Measurements from ENCODE around the gene PAK4. TPM values are rescaled to one million over a fixed set of nuclear protein-coding genes. Genes with fewer than 3 reads are reported as not detected.
A peak's percentile ranks its signal among the peaks of the same experiment; 100 is the strongest.

The PAK4 gene
- total RNA-seq, 1 experiment from 2014 or later = 12.8 TPM

GRCh38 chr19:39126312-39127187, 964 bp downstream of the PAK4 start:
- peak; percentile 30 for DNase-seq (ENCODE audit: low spot score)
- in situ Hi-C loops (cut with HindIII; ENCODE audit: low sequenced_read_pairs) = no loop called here

- in situ Hi-C loops (cut with HindIII; ENCODE audit: low sequenced_read_pairs) = no loop called here
- DNase-seq (ENCODE audit: low spot score) = peak; percentile 87
Measured at GRCh38 chr19:39127812-39128515, 2.4 kb downstream of the PAK4 start.

GRCh38 chr19:39128516-39129079, 3.0 kb downstream of the PAK4 start:
- in situ Hi-C loops (cut with HindIII; ENCODE audit: low sequenced_read_pairs) = no loop called here
- no peak for DNase-seq (ENCODE audit: low spot score)

- in situ Hi-C loops (cut with HindIII; ENCODE audit: low sequenced_read_pairs) = no loop called here
Measured at GRCh38 chr19:39129116-39129515, 3.5 kb downstream of the PAK4 start.

GRCh38 chr19:39130337-39131254, 5.0 kb downstream of the PAK4 start:
- no peak for DNase-seq (ENCODE audit: low spot score)
- in situ Hi-C loops (cut with HindIII; ENCODE audit: low sequenced_read_pairs) = no loop called here

More at GRCh38 chr19:39129116-39129515, 3.5 kb downstream of the PAK4 start:
- DNase-seq (ENCODE audit: low spot score) = no peak

GRCh38 chr19:39131255-39131755, 5.7 kb downstream of the PAK4 start:
- in situ Hi-C loops (cut with HindIII; ENCODE audit: low sequenced_read_pairs) = no loop called here
- DNase-seq (ENCODE audit: low spot score) = no peak

- DNase-seq (ENCODE audit: low spot score) = no peak
- in situ Hi-C loops (cut with HindIII; ENCODE audit: low sequenced_read_pairs) = no loop called here
Measured at GRCh38 chr19:39132344-39132969, 6.9 kb downstream of the PAK4 start.

- DNase-seq (ENCODE audit: low spot score) = no peak
- in situ Hi-C loops (cut with HindIII; ENCODE audit: low sequenced_read_pairs) = no loop called here
Measured at GRCh38 chr19:39133431-39134270, 8.1 kb downstream of the PAK4 start.

GRCh38 chr19:39135701-39136100, 10.1 kb downstream of the PAK4 start:
- in situ Hi-C loops (cut with HindIII; ENCODE audit: low sequenced_read_pairs) = no loop called here
- DNase-seq (ENCODE audit: low spot score) = no peak

GRCh38 chr19:39136225-39136940, 10.8 kb downstream of the PAK4 start:
- in situ Hi-C loops (cut with HindIII; ENCODE audit: low sequenced_read_pairs) = no loop called here
- DNase-seq (ENCODE audit: low spot score) = no peak

GRCh38 chr19:39137131-39137530, 11.5 kb downstream of the PAK4 start:
- in situ Hi-C loops (cut with HindIII; ENCODE audit: low sequenced_read_pairs) = no loop called here

GRCh38 chr19:39138221-39139211, 12.9 kb downstream of the PAK4 start:
- in situ Hi-C loops (cut with HindIII; ENCODE audit: low sequenced_read_pairs) = no loop called here
- DNase-seq (ENCODE audit: low spot score) = no peak

More at GRCh38 chr19:39137131-39137530, 11.5 kb downstream of the PAK4 start:
- no peak for DNase-seq (ENCODE audit: low spot score)

GRCh38 chr19:39139305-39139874, 13.8 kb downstream of the PAK4 start:
- DNase-seq (ENCODE audit: low spot score) = no peak

GRCh38 chr19:39139971-39140453, 14.4 kb downstream of the PAK4 start:
- in situ Hi-C loops (cut with HindIII; ENCODE audit: low sequenced_read_pairs) = no loop called here
- no peak for DNase-seq (ENCODE audit: low spot score)

More at GRCh38 chr19:39139305-39139874, 13.8 kb downstream of the PAK4 start:
- in situ Hi-C loops (cut with HindIII; ENCODE audit: low sequenced_read_pairs) = no loop called here

GRCh38 chr19:39140594-39140993, 15.0 kb downstream of the PAK4 start:
- no peak for DNase-seq (ENCODE audit: low spot score)
- in situ Hi-C loops (cut with HindIII; ENCODE audit: low sequenced_read_pairs) = no loop called here

Data from G401 (cell line).